AG04450 (cell line): ENCODE data around the gene PDIA4. TPM values are rescaled to one million over a fixed set of nuclear protein-coding genes. Genes with fewer than 3 reads are reported as not detected.
"Not testable (repeated sequence)": the region's sequence is repeated elsewhere in the genome, so short reads cannot be mapped to it uniquely, and the experiment has no call there.

Source experiments
- CTCF ChIA-PET: fragments of 300-600, 350-600 bp; formaldehyde crosslinking; extraction: SDS; loops from one replicate; lab custom pipeline; 2022; ENCODE audit warnings: antibody characterized with exemption, inconsistent platforms; lab: Charles Lee
- POLR2A ChIA-PET: fragments of 350-600 bp; formaldehyde crosslinking; extraction: SDS; loops from one replicate; lab custom pipeline; 2021; ENCODE audit warnings: antibody characterized with exemption, inconsistent platforms; lab: Yijun Ruan, JAX
- DNase-seq: peaks from one replicate; pipeline ENCODE4 v3.0.0-alpha.2; 2011; ENCODE audit warnings: low read depth, low spot score
- H3K27ac ChIP-seq: one replicate; pipeline ENCODE4 v1.5.1; 2012; ENCODE audit warnings: low read depth, low read length, control low read depth
- H3K27me3 ChIP-seq: one replicate; pipeline ENCODE4 v1.6.0; 2012; ENCODE audit warnings: low read length; ENCODE audit not compliant: control insufficient read depth, insufficient read depth
- H3K4me3 ChIP-seq: 2 replicates; pipeline ENCODE4 v1.5.1; 2011; ENCODE audit warnings: mild to moderate bottlenecking, low read depth, low read length, control low read depth
- H3K9me3 ChIP-seq: 2 replicates; pipeline ENCODE4 v1.5.1; 2012; ENCODE audit warnings: low read length; ENCODE audit not compliant: control insufficient read depth, insufficient read depth
- polyA plus RNA-seq: library from polyadenylated mRNA; depleted of rRNA; stranded (reverse); fragments of >200 nt; gene quantifications from 2 replicates; pipeline ENCODE4 v1.2.3, GENCODE V29; 2011
- TF ChIP-seq, protein P1 (sequence below): IDR thresholded peaks from 2 replicates; pipeline ENCODE4 v1.5.1; 2011; ENCODE audit warnings: low read depth, low read length, control low read depth, inconsistent platforms

Gene PDIA4
- polyA plus RNA-seq, 1 experiment, result 227 TPM

DNA sequence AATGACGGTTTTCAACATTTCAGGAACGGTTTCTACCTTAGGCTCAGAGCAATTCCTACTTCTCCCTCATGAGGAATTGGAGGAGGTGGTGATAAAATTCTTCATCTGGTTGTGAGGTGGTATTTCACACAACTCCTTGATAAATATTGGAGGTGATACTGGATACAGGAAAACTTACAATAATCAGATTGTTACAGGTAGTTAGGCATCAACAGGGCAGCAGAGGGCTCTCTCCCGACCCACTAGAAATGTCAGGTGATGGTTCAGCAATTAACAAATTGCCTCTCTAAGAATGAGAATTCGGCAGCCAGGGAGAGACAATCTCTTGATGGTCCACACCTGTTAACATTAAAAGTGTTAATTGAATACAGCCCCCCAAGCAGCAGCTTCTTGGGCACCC, 39.6 kb upstream of the PDIA4 start:
- CTCF ChIA-PET, result interaction anchor here (0.7 kb wide), 2 partner anchors 15 to 80 kb away, joined by 3 to 7 read pairs; no protein-coding TSS in a partner anchor
- TF ChIP-seq, protein P1, sequence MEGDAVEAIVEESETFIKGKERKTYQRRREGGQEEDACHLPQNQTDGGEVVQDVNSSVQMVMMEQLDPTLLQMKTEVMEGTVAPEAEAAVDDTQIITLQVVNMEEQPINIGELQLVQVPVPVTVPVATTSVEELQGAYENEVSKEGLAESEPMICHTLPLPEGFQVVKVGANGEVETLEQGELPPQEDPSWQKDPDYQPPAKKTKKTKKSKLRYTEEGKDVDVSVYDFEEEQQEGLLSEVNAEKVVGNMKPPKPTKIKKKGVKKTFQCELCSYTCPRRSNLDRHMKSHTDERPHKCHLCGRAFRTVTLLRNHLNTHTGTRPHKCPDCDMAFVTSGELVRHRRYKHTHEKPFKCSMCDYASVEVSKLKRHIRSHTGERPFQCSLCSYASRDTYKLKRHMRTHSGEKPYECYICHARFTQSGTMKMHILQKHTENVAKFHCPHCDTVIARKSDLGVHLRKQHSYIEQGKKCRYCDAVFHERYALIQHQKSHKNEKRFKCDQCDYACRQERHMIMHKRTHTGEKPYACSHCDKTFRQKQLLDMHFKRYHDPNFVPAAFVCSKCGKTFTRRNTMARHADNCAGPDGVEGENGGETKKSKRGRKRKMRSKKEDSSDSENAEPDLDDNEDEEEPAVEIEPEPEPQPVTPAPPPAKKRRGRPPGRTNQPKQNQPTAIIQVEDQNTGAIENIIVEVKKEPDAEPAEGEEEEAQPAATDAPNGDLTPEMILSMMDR, result no peak
- DNase-seq, result no peak

DNA sequence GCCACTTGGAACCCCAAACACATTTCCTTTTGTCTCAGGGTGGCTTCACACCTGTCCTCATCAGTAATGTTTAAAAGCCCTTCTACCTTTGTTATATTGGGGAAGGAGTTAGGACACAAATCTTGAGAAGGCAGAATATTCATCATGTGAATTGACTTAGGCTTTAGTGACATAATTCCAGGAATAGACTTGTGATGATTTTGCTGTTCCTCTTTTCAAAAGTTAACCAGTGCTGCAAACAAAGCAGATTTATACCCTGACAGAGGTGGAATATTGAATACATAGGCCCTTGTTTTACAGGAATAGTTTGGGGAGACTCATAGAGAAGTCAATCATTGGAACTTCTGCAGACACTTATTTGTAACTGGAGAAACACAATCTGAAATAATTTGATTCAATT, 35.2 kb upstream of the PDIA4 start:
- ChIA-PET POLR2A (no interaction called here), CTCF (no interaction called here)
- Histone ChIP-seq H3K27me3 (no peaks in the 10 kb centered on the region), H3K27ac (no peak overlapping the region), H3K9me3 (peaks cover 2% of the 10 kb centered on the region; the same call in 1 of the 2 replicates), H3K4me3 (no peak overlapping the region)
- TF ChIP-seq, protein P1, result no peak
- no peak for DNase-seq

More for the DNA sequence above, 39.6 kb upstream of the PDIA4 start:
- POLR2A ChIA-PET, result no interaction called here
- Histone ChIP-seq H3K9me3 (peaks cover 8% of the 10 kb centered on the region; the same call in 1 of the 2 replicates), H3K27me3 (no peaks in the 10 kb centered on the region), H3K27ac (no peak overlapping the region), H3K4me3 (no peak overlapping the region)

DNA sequence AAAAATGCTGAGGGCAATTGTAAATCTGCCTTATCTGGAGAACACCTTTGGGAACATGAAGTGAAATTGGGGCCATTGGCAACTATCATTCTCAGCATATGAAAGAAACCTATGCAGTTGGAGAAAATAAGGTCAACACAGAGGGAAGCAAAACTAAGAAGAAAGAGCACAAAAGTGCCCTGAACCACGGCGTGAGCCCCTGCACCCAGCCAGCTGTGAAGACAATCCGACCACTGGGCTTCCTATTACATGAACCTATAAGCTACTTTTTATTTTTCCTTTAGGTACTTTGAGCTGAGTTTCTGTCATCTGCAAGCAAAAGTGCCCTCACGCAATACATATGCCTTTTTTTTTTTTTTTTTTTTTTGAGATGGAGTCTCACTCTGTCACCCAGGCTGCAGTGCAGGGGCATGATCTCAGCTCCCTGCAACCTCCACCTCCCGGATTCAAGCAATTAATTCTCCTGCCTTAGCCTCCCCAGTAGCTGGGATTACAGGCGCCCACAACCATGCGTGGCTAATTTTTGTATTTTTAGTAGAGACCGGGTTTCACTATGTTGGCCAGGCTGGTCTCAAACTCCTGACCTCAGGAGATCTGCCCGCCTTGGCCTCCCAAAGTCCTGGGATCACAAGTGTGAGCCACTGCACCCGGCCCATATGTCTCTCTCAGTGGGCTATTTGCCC, 34.1 kb upstream of the PDIA4 start:
- H3K4me3 ChIP-seq, DNase-seq, H3K27ac ChIP-seq, H3K27me3 ChIP-seq, H3K9me3 ChIP-seq: not testable (repeated sequence)
- ChIA-PET POLR2A (interaction anchor here (0.6 kb wide), 1 partner anchor 33 kb away, joined by 3 read pairs; no protein-coding TSS in a partner anchor), CTCF (interaction anchor here (0.7 kb wide), 1 partner anchor 55 kb away, joined by 3 read pairs; no protein-coding TSS in a partner anchor)

DNA sequence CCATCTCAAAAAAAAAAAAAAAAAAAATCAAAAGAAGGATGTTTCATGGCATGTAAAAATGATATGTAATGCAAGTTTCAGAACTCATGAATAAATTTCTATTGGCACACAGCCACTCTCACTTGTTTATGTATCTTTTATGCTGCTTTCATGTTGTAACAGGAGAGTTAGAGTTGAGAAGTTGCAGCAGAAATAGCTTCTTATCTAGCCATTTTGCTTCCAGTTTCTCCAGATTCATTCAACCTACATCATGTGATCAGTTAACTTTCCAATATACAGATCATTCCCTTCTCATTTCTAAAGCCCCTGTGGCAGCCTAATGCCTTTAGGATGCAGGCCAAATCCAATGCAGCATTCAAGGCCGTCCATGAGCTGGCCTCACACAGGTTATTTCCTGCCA, 31.9 kb upstream of the PDIA4 start:
- no peak for DNase-seq
- H3K9me3 ChIP-seq, result no peaks in the 10 kb centered on the region
- no peak overlapping the region for H3K27ac ChIP-seq
- H3K4me3 ChIP-seq, result no peak overlapping the region
- ChIA-PET POLR2A (interaction anchor here (0.7 kb wide), 1 partner anchor 65 kb away, joined by 12 read pairs; no protein-coding TSS in a partner anchor), CTCF (interaction anchor here (0.7 to 1.3 kb wide), 4 partner anchors 29 to 66 kb away, joined by 3 to 7 read pairs (median 4); no protein-coding TSS in a partner anchor)
- TF ChIP-seq, protein P1, result no peak
- H3K27me3 ChIP-seq, result no peaks in the 10 kb centered on the region

DNA sequence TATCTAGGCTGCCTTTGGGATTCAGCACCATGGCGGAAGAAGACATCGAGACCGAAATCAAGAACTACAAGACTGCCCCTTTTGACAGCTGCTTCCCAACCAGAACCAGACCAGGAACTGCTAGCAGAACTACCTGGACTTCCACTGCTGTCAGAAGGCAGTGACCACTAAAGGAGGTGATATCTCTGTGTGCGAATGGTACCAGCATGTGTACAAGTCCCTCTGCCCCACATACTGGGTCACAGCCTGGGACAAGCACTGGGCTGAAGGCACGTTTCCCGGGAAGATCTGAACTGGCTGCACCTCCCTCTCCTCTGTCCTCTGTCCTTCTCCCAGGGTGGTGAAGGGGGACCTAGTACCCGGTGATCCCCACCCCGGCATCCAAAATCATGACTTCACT, 25.6 kb upstream of the PDIA4 start:
- H3K4me3 ChIP-seq, result no peak overlapping the region
- H3K27ac ChIP-seq, result no peak overlapping the region
- no peak for DNase-seq
- no peaks in the 10 kb centered on the region; the same call in 1 of the 2 replicates for H3K9me3 ChIP-seq
- peaks cover 3% of the 10 kb centered on the region for H3K27me3 ChIP-seq
- TF ChIP-seq, protein P1, result no peak
- POLR2A ChIA-PET, result no interaction called here
- CTCF ChIA-PET, result interaction anchor here (1.5 kb wide), 1 partner anchor 12 kb away, joined by 5 read pairs; no protein-coding TSS in a partner anchor
